H9 (cell line): ENCODE measurements around the gene GAS2L2. TPM values are rescaled to one million over a fixed set of nuclear protein-coding genes. Genes with fewer than 3 reads are reported as not detected.

Source experiments
- DNase-seq: peaks from one replicate; pipeline ENCODE4 v3.0.0-alpha.2; 2017
- H2AFZ ChIP-seq: one replicate; pipeline ENCODE4 v1.6.1; 2013; ENCODE audit warnings: mild to moderate bottlenecking, low read length, control low read depth, moderate library complexity
- H2AK5ac ChIP-seq: 2 replicates; pipeline ENCODE4 v1.6.1; 2013; ENCODE audit warnings: low read length, control low read depth, mixed read lengths; ENCODE audit not compliant: insufficient read length
- H2BK120ac ChIP-seq: one replicate; pipeline ENCODE4 v1.6.1; 2013; ENCODE audit warnings: low read depth, mild to moderate bottlenecking, low read length, control low read depth, inconsistent platforms; ENCODE audit not compliant: poor library complexity, severe bottlenecking
- H2BK12ac ChIP-seq: 2 replicates; pipeline ENCODE4 v1.6.1; 2013; ENCODE audit warnings: low read length, control low read depth, mixed read lengths, low read depth; ENCODE audit not compliant: insufficient read length
- H2BK15ac ChIP-seq: 2 replicates; pipeline ENCODE4 v1.6.1; 2013; ENCODE audit warnings: low read depth, low read length, control low read depth
- H2BK20ac ChIP-seq: one replicate; pipeline ENCODE4 v1.6.1; 2013; ENCODE audit warnings: low read depth, mild to moderate bottlenecking, low read length, control low read depth, inconsistent platforms; ENCODE audit not compliant: poor library complexity, severe bottlenecking
- H2BK5ac ChIP-seq: 2 replicates; pipeline ENCODE4 v1.6.1; 2013; ENCODE audit warnings: low read length, control low read depth, mixed read lengths; ENCODE audit not compliant: insufficient read length
- H3K14ac ChIP-seq: 2 replicates; pipeline ENCODE4 v1.6.1; 2013; ENCODE audit warnings: low read length, control low read depth; ENCODE audit not compliant: insufficient read depth
- H3K18ac ChIP-seq: 2 replicates; pipeline ENCODE4 v1.6.1; 2013; ENCODE audit warnings: low read depth, mild to moderate bottlenecking, mixed read lengths, low read length, control low read depth; ENCODE audit not compliant: insufficient read length
- H3K23ac ChIP-seq: 2 replicates; pipeline ENCODE4 v1.6.1; 2013; ENCODE audit warnings: low read length, control low read depth, mixed read lengths, low read depth; ENCODE audit not compliant: insufficient read length
- H3K23me2 ChIP-seq: 2 replicates; pipeline ENCODE4 v1.6.1; 2013; ENCODE audit warnings: low read depth, mild to moderate bottlenecking, mixed read lengths, low read length, control low read depth; ENCODE audit not compliant: insufficient read length, poor library complexity, severe bottlenecking
- H3K27ac ChIP-seq: 2 replicates; pipeline ENCODE4 v1.5.1; 2013; ENCODE audit warnings: low read length, control low read depth, mixed read lengths, low read depth; ENCODE audit not compliant: insufficient read length
- H3K27me3 ChIP-seq: 2 replicates; pipeline ENCODE4 v1.6.1; 2013; ENCODE audit warnings: low read length, control low read depth, inconsistent platforms; ENCODE audit not compliant: insufficient read depth
- H3K4ac ChIP-seq: 2 replicates; pipeline ENCODE4 v1.6.1; 2013; ENCODE audit warnings: low read depth, mild to moderate bottlenecking, control low read depth, inconsistent platforms, low read length, moderate library complexity
- H3K4me1 ChIP-seq: 2 replicates; pipeline ENCODE4 v1.6.1; 2013; ENCODE audit warnings: low read length, control low read depth, inconsistent platforms; ENCODE audit not compliant: insufficient read depth
- H3K4me2 ChIP-seq: 2 replicates; pipeline ENCODE4 v1.6.1; 2013; ENCODE audit warnings: low read length, control low read depth, mixed read lengths; ENCODE audit not compliant: insufficient read length, insufficient read depth
- H3K56ac ChIP-seq: 2 replicates; pipeline ENCODE4 v1.6.1; 2013; ENCODE audit warnings: low read depth, mild to moderate bottlenecking, mixed read lengths, low read length, control low read depth; ENCODE audit not compliant: insufficient read length
- H3K79me1 ChIP-seq: 2 replicates; pipeline ENCODE4 v1.6.1; 2013; ENCODE audit warnings: low read depth, mild to moderate bottlenecking, moderate library complexity, low read length, control low read depth, inconsistent platforms; ENCODE audit not compliant: insufficient read depth, poor library complexity, severe bottlenecking
- H3K79me2 ChIP-seq: 2 replicates; pipeline ENCODE4 v1.6.1; 2013; ENCODE audit warnings: low read length, control low read depth, inconsistent platforms; ENCODE audit not compliant: insufficient read depth
- H3K9ac ChIP-seq: 2 replicates; pipeline ENCODE4 v1.6.1; 2013; ENCODE audit warnings: low read length, control low read depth, mixed read lengths; ENCODE audit not compliant: insufficient read length; ENCODE audit errors: extremely low read depth
- H3K9me3 ChIP-seq: one replicate; pipeline ENCODE4 v1.6.1; 2013; ENCODE audit warnings: low read depth, low read length, inconsistent platforms; ENCODE audit not compliant: control insufficient read depth
- H3T11ph ChIP-seq: one replicate; pipeline ENCODE4 v1.6.1; 2013; ENCODE audit warnings: mild to moderate bottlenecking, low read length, control low read depth, inconsistent platforms
- H4K20me1 ChIP-seq: one replicate; pipeline ENCODE4 v1.6.1; 2013; ENCODE audit not compliant: control insufficient read depth, insufficient read length, insufficient read depth
- H4K5ac ChIP-seq: 2 replicates; pipeline ENCODE4 v1.6.1; 2013; ENCODE audit warnings: low read depth, mild to moderate bottlenecking, mixed read lengths, low read length, control low read depth; ENCODE audit not compliant: insufficient read length
- H4K8ac ChIP-seq: replicated peaks from 2 replicates; pipeline ENCODE4 v1.6.1; 2013; ENCODE audit warnings: low read length, control low read depth, mixed read lengths, low read depth; ENCODE audit not compliant: insufficient read length
- H4K91ac ChIP-seq: 2 replicates; pipeline ENCODE4 v1.6.1; 2013; ENCODE audit warnings: low read depth, mild to moderate bottlenecking, moderate library complexity, mixed read lengths, low read length, control low read depth; ENCODE audit not compliant: insufficient read length
- H3K27ac Mint-ChIP-seq, 3 experiments: 2 replicates in 2 of 3; 3 replicates in 1 of 3; pipeline ENCODE4 v1.8.0; 2020 to 2021; ENCODE audit warnings: mixed read lengths in 3 of 3, mild to moderate bottlenecking in 1 of 3, moderate library complexity in 1 of 3
- H3K27me3 Mint-ChIP-seq: 2 replicates; pipeline ENCODE4 v1.8.0; 2021; ENCODE audit warnings: low read depth, mild to moderate bottlenecking, moderate library complexity, mixed read lengths
- H3K36me3 Mint-ChIP-seq, 3 experiments: 2 replicates in 2 of 3; 3 replicates in 1 of 3; pipeline ENCODE4 v1.8.0; 2020 to 2021; ENCODE audit warnings: low read depth in 3 of 3, mixed read lengths in 3 of 3; ENCODE audit not compliant: insufficient read depth in 1 of 3
- H3K4me1 Mint-ChIP-seq, 2 experiments: 2 replicates each; pipeline ENCODE4 v1.8.0; 2020; ENCODE audit warnings: mixed read lengths in 2 of 2
- H3K4me3 Mint-ChIP-seq, 2 experiments: 2 replicates in 1 of 2; 3 replicates in 1 of 2; pipeline ENCODE4 v1.8.0; 2020 to 2021; ENCODE audit warnings: mild to moderate bottlenecking in 2 of 2, mixed read lengths in 2 of 2, moderate library complexity in 1 of 2
- H3K9me3 Mint-ChIP-seq, 2 experiments: 2 replicates in 1 of 2; 3 replicates in 1 of 2; pipeline ENCODE4 v1.8.0; 2020; ENCODE audit warnings: mild to moderate bottlenecking in 2 of 2, mixed read lengths in 2 of 2, moderate library complexity in 1 of 2
- WGBS: extraction: QIAGEN DNeasy Blood & Tissue Kit; methylation state at CpG from one replicate; pipeline ENCODE4 v1.1.7; 2013; ENCODE audit warnings: missing lambda C conversion rate, low lambda C conversion rate, mixed read lengths; ENCODE audit not compliant: insufficient read length; ENCODE audit errors: extremely low coverage; 5-methylcytosine and 5-hydroxymethylcytosine counted together
- total RNA-seq: library from RNA; stranded (reverse); gene quantifications from 2 replicates; pipeline ENCODE4 v1.2.1, GENCODE V29; 2021
- TF ChIP-seq, protein P1 (sequence below): fragments of 200-600 bp; sonication (generic); conservative IDR thresholded peaks from 3 replicates; pipeline ENCODE4 v1.8.0; 2021; ENCODE audit warnings: antibody characterized with exemption, mild to moderate bottlenecking

The GAS2L2 gene
- total RNA-seq, 1 experiment from 2014 or later, result not detected

DNA sequence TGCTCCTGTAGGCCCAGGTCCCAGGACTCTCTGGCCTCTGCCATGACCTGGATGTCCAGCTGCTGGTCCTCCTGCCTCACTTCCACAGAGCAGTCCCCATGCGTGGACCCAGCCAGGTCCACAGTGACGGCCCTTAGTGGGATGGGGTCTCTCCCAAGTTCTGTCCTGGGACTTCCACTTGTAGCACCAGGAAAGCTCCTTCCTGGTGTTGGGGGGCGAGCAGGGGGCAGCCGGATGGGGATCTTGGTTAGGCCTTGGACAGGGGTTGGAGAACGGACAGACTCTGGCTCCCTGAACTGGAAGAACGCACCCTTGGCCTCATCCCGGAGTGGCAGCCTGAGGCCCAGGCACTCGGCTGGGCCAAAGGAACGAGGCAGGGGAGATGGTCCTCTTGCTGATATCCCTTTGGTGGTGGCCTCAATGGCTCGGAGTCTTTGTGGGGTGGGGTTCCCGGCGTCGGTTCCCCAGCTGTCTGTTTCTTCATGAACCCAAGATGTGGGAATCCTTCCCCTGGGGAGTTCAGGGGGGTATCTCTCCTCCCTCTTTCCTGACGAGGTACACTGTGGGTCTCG, 7.2 kb downstream of the GAS2L2 start:
- Histone ChIP-seq H2AK5ac (no peak overlapping the region), H4K8ac (no peak overlapping the region), H3K23ac (no peak overlapping the region), H3K18ac (no peak overlapping the region), H3K79me1 (no peaks in the 10 kb centered on the region), H3K14ac (no peak overlapping the region; the same call in 1 of the 2 replicates), H3K9ac (no peak overlapping the region), H3K23me2 (peaks cover 4% of the 10 kb centered on the region), H3K4me1 (no peaks in the 10 kb centered on the region), H2BK20ac (no peak overlapping the region), H3T11ph (no peak overlapping the region), H2BK5ac (no peak overlapping the region), H2BK15ac (no peak overlapping the region), H3K27me3 (peaks cover 9% of the 10 kb centered on the region; the same call in 1 of the 2 replicates), H3K27ac (no peak overlapping the region), H4K20me1 (no peaks in the 10 kb centered on the region), H3K56ac (no peak overlapping the region), H2BK120ac (no peak overlapping the region), H4K5ac (no peak overlapping the region), H2AFZ (no peak overlapping the region), H3K79me2 (no peaks in the 10 kb centered on the region), H2BK12ac (no peak overlapping the region), H3K9me3 (no peaks in the 10 kb centered on the region), H3K4me2 (no peak overlapping the region), H4K91ac (no peak overlapping the region), H3K4ac (no peak overlapping the region)
- Mint-ChIP-seq H3K4me3 (no peak overlapping the region), H3K27ac (no peak overlapping the region), H3K9me3 (peaks cover 0 to 1% of the 10 kb centered on the region in 2 experiments; a peak in 2 of 5 replicates), H3K4me1 (peaks cover 17 to 28% of the 10 kb centered on the region in 2 experiments), H3K27me3 (peaks cover 59% of the 10 kb centered on the region), H3K36me3 (no peaks in the 10 kb centered on the region)
- no peak for DNase-seq
- WGBS, result no CpG with 5 or more reads among the region's 15 CpGs
- TF ChIP-seq, protein P1, sequence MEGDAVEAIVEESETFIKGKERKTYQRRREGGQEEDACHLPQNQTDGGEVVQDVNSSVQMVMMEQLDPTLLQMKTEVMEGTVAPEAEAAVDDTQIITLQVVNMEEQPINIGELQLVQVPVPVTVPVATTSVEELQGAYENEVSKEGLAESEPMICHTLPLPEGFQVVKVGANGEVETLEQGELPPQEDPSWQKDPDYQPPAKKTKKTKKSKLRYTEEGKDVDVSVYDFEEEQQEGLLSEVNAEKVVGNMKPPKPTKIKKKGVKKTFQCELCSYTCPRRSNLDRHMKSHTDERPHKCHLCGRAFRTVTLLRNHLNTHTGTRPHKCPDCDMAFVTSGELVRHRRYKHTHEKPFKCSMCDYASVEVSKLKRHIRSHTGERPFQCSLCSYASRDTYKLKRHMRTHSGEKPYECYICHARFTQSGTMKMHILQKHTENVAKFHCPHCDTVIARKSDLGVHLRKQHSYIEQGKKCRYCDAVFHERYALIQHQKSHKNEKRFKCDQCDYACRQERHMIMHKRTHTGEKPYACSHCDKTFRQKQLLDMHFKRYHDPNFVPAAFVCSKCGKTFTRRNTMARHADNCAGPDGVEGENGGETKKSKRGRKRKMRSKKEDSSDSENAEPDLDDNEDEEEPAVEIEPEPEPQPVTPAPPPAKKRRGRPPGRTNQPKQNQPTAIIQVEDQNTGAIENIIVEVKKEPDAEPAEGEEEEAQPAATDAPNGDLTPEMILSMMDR, result no peak
